RWPE2 (cell line): ENCODE results near the gene CXXC5.
"Not testable (repeated sequence)": the region's sequence is repeated elsewhere in the genome, so short reads cannot be mapped to it uniquely, and the experiment has no call there.

Source experiments
- ATAC-seq: fragments of 200-7000 bp; cut with Tn5 transposase; 3 replicates; pipeline ENCODE4 v1.9.1; 2021; ENCODE audit warnings: low read depth
- DNase-seq: peaks from one replicate; pipeline ENCODE4 v3.0.0-alpha.2; 2020; ENCODE audit warnings: low spot score
- H3K27ac ChIP-seq: fragments of 450-650 bp; 2 replicates; pipeline ENCODE4 v1.5.1; 2017; ENCODE audit warnings: mild to moderate bottlenecking; ENCODE audit not compliant: poor library complexity, severe bottlenecking
- H3K27me3 ChIP-seq: fragments of 250-450 bp; sonication (Bioruptor Pico); 2 replicates; pipeline ENCODE4 v1.5.1; 2021; ENCODE audit warnings: mild to moderate bottlenecking, moderate library complexity; ENCODE audit not compliant: insufficient read depth, poor library complexity, severe bottlenecking
- H3K36me3 ChIP-seq: fragments of 250-450 bp; sonication (Bioruptor Pico); 2 replicates; pipeline ENCODE4 v1.5.1; 2020; ENCODE audit warnings: low read depth, mild to moderate bottlenecking, moderate library complexity
- H3K4me1 ChIP-seq: fragments of 250-450 bp; sonication (Bioruptor Pico); 2 replicates; pipeline ENCODE4 v1.5.1; 2021; ENCODE audit warnings: mild to moderate bottlenecking, moderate library complexity; ENCODE audit not compliant: insufficient read depth, poor library complexity, severe bottlenecking
- H3K4me3 ChIP-seq: fragments of 250-450 bp; sonication (Bioruptor Pico); 2 replicates; pipeline ENCODE4 v1.5.1; 2021; ENCODE audit warnings: mild to moderate bottlenecking, moderate library complexity; ENCODE audit not compliant: severe bottlenecking
- H3K9me3 ChIP-seq: fragments of 250-450 bp; sonication (Bioruptor Pico); 2 replicates; pipeline ENCODE4 v1.5.1; 2021; ENCODE audit warnings: mild to moderate bottlenecking, moderate library complexity; ENCODE audit not compliant: severe bottlenecking
- CTCF ChIP-seq: fragments of 450-650 bp; IDR thresholded peaks from one replicate; pipeline ENCODE4 v1.5.1; 2017; ENCODE audit warnings: mild to moderate bottlenecking, moderate library complexity; ENCODE audit not compliant: poor library complexity, severe bottlenecking

Gene CXXC5

GRCh38 chr5:139648205-139649081, at the start of gene CXXC5:
CXXC5 (plus strand) TSS chr5:139648349; CDS start chr5:139680524, 32,175 bp downstream.
- Histone ChIP-seq H3K9me3 (no peaks in the 10 kb centered on the region), H3K27me3 (peaks cover 34% of the 10 kb centered on the region), H3K4me3 (peak within 1 kb of the TSS; percentile 41), H3K27ac (no peak within 1 kb of the TSS), H3K36me3 (no peaks in the 10 kb centered on the region), H3K4me1 (peaks cover 6% of the 10 kb centered on the region)
- DNase-seq (no peak), ATAC-seq (peak; percentile 43)
- no peak for TF ChIP-seq CTCF

GRCh38 chr5:139598601-139598965, 49.6 kb upstream of the CXXC5 start:
- H3K9me3 ChIP-seq, H3K27me3 ChIP-seq, DNase-seq, H3K4me3 ChIP-seq, ATAC-seq: not testable (repeated sequence)
- Histone ChIP-seq H3K4me1 (peaks cover 31% of the 10 kb centered on the region), H3K27ac (peak overlapping the region; percentile 70), H3K36me3 (peaks cover 67% of the 10 kb centered on the region)

- Histone ChIP-seq H3K36me3 (peaks cover 68% of the 10 kb centered on the region), H3K27me3 (no peaks in the 10 kb centered on the region), H3K27ac (peak overlapping the region; percentile 70), H3K4me3 (no peak overlapping the region), H3K9me3 (no peaks in the 10 kb centered on the region), H3K4me1 (peaks cover 24% of the 10 kb centered on the region)
- ATAC-seq (peak; percentile 96), DNase-seq (no peak)
- no peak for TF ChIP-seq CTCF
Measured at GRCh38 chr5:139600336-139600949, 47.7 kb upstream of the CXXC5 start.

DNA sequence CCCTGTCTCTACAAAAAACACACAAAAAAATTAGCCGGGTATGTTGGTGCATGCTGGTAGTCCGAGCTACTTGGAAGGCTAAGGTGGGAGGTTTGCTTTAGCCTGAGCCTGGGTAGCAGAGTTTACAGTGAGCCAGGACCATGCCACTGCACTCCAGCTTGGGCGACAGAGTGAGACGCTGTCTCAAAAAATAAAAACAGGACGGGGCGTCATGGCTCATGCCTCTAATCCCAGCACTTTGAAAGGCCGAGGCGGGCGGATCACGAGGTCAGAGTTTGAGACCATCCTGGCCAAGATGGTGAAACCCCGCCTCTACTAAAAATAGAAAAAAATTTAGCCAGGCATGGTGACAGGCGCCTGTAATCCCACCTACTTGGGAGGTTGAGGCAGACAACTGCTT, 46.7 kb upstream of the CXXC5 start:
- peaks cover 24% of the 10 kb centered on the region for H3K4me1 ChIP-seq
- H3K4me3 ChIP-seq, result no peak overlapping the region
- H3K27me3 ChIP-seq, result no peaks in the 10 kb centered on the region
- no peak for ATAC-seq
- DNase-seq, result no peak
- H3K9me3 ChIP-seq, result no peaks in the 10 kb centered on the region
- H3K36me3 ChIP-seq, result peaks cover 75% of the 10 kb centered on the region
- TF ChIP-seq CTCF, result no peak
- H3K27ac ChIP-seq, result peak overlapping the region; percentile 70

- H3K27ac ChIP-seq, H3K4me3 ChIP-seq, ATAC-seq, H3K9me3 ChIP-seq, H3K27me3 ChIP-seq, DNase-seq: not testable (repeated sequence)
- Histone ChIP-seq H3K36me3 (peaks cover 79% of the 10 kb centered on the region), H3K4me1 (peaks cover 24% of the 10 kb centered on the region)
Measured at GRCh38 chr5:139601948-139602347, 46.2 kb upstream of the CXXC5 start.
